Measurements from ENCODE around the gene FIP1L1.

DNA sequence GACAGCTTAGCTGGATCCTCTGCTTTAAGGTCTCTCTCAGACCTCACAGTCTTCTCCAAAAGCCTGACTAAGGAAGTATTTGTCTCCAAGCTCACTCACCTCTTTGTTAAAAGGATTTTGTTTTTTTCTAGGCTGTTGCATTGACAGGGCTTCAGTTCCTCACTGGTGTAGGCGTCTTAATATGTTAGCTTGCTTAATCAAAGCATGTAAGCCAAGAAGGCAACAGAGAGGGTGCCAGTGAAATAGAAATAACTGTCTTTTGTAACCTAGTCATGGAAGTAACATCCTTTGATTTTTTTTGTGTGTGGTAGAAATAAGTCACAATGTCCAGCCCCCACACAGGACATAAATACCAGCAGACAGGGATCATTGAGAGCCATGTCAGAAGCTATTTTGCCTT lies 58.8 kb downstream of the FIP1L1 start:
- TF ChIP-seq, protein P1, sequence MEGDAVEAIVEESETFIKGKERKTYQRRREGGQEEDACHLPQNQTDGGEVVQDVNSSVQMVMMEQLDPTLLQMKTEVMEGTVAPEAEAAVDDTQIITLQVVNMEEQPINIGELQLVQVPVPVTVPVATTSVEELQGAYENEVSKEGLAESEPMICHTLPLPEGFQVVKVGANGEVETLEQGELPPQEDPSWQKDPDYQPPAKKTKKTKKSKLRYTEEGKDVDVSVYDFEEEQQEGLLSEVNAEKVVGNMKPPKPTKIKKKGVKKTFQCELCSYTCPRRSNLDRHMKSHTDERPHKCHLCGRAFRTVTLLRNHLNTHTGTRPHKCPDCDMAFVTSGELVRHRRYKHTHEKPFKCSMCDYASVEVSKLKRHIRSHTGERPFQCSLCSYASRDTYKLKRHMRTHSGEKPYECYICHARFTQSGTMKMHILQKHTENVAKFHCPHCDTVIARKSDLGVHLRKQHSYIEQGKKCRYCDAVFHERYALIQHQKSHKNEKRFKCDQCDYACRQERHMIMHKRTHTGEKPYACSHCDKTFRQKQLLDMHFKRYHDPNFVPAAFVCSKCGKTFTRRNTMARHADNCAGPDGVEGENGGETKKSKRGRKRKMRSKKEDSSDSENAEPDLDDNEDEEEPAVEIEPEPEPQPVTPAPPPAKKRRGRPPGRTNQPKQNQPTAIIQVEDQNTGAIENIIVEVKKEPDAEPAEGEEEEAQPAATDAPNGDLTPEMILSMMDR (conservative IDR thresholded peaks at IDR 0.05 in 1 of 2, IDR thresholded peaks at IDR 0.05 in 1 of 2; ENCODE audit: extremely low read depth in 1 of 2, insufficient read depth in 1 of 2, low read depth in 1 of 2, low read length in 2 of 2), result no peak
- no peak for TF ChIP-seq EZH2 (IDR thresholded peaks at IDR 0.05; ENCODE audit: borderline replicate concordance, low read length)

All from mammary epithelial cell (primary cell).